Measurements from ENCODE around the gene EVI5L. TPM values are rescaled to one million over a fixed set of nuclear protein-coding genes. Genes with fewer than 3 reads are reported as not detected.

EVI5L gene
- total and polyA plus RNA-seq, 2 of the 4 experiments (the other 2 are of a cell fraction), result 12.7 to 14.6 TPM

DNA sequence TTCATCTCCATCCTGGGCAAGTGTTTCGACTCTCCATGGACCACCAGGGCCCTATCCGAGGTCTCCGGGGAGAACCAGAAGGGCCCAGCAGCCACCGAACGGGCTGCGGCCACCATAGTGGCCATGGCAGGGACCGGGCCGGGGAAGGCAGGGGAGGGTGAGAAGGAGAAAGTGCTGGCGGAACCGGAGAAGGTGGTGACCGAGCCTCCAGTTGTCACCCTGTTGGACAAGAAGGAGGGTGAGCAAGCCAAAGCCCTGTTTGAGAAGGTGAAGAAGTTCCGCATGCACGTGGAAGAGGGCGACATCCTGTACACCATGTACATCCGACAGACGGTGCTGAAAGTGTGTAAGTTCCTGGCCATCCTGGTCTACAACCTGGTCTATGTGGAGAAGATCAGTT is 68.9 kb downstream of the EVI5L start:
- H2AK9ac ChIP-seq (replicated peaks; ENCODE audit: low read depth, low read length, poor library complexity), result no peak overlapping the region
- no peak overlapping the region for H2BK5ac ChIP-seq (ENCODE audit: low read depth, low read length, poor library complexity, severe bottlenecking)
- ChIA-PET CTCF (interaction anchor here (0.6 kb wide), 1 partner anchor 13 kb away, joined by 4 read pairs; no protein-coding TSS in a partner anchor), POLR2A (ENCODE audit: unreplicated experiment) (interaction anchor here (0.5 kb wide), 1 partner anchor 16 kb away, joined by 5 read pairs; no protein-coding TSS in a partner anchor)
- H2AFZ ChIP-seq (replicated peaks; ENCODE audit: low read length, poor library complexity), result no peak overlapping the region
- no peaks in the 10 kb centered on the region for H3K27me3 ChIP-seq (ENCODE audit: control insufficient read depth, insufficient read depth, low read length)
- H3K4me2 ChIP-seq (ENCODE audit: low read depth, low read length), result no peak overlapping the region
- no TSS peak for BruUV-seq (replicated peaks)
- no peak overlapping the region for H2AK5ac ChIP-seq (ENCODE audit: low read depth, low read length)
- no peaks in the 10 kb centered on the region for H3K9me3 ChIP-seq (ENCODE audit: control insufficient read depth, insufficient read depth, low read length)
- H3K9ac ChIP-seq (ENCODE audit: low read depth, low read length), result no peak overlapping the region
- no peak overlapping the region for H2BK15ac ChIP-seq (ENCODE audit: low read depth, low read length)
- intact Hi-C loops (cut with micrococcal nuclease) (no loop called here), in situ Hi-C loops (cut with MboI; ENCODE audit: low sequenced_read_pairs) (no loop called here), dilution Hi-C loops (cut with HindIII; ENCODE audit: low sequenced_read_pairs, unreplicated experiment) (no loop called here)
- H3K36me3 ChIP-seq (ENCODE audit: control insufficient read depth, insufficient read depth, low read length), result peaks cover 16% of the 10 kb centered on the region
- no peak overlapping the region for H2BK120ac ChIP-seq (ENCODE audit: low read depth, low read length)
- H3K79me1 ChIP-seq (ENCODE audit: low read depth in 1 of 2, low read length in 2 of 2), result peaks cover 4 to 20% of the 10 kb centered on the region in 2 experiments; a peak in 2 of 4 replicates
- no peak overlapping the region for H3K18ac ChIP-seq (ENCODE audit: low read depth, low read length)
- H2BK20ac ChIP-seq (ENCODE audit: low read depth, low read length), result no peak overlapping the region
- ATAC-seq (ENCODE audit: low read depth), result no peak
- no peak overlapping the region for H3K56ac ChIP-seq (ENCODE audit: extremely low read depth, insufficient read depth, low read length)
- peaks cover 8% of the 10 kb centered on the region for H3K9me1 ChIP-seq (ENCODE audit: insufficient read depth, low read length)
- H3K4me3 ChIP-seq (ENCODE audit: insufficient read depth, low read depth, low read length), result no peak overlapping the region
- 95% methylated on average over 10 of the region's 16 CpGs; no CpG with 5 or more reads in 1 of the 2 experiments for WGBS, 2 experiments (ENCODE audit: extremely low coverage in 2 of 2, insufficient read length in 1 of 2)
- H3K4me1 ChIP-seq (ENCODE audit: control insufficient read depth, insufficient read depth, low read length), result peaks cover 3% of the 10 kb centered on the region; the same call in 1 of the 2 replicates
- no peak for DNase-seq
- H4K91ac ChIP-seq (ENCODE audit: insufficient read depth, low read depth, low read length), result no peak overlapping the region
- no peak overlapping the region for H3K27ac ChIP-seq (ENCODE audit: insufficient read depth, low read length)
- no peaks in the 10 kb centered on the region for H4K20me1 ChIP-seq (ENCODE audit: insufficient read depth, low read length)
- no peak overlapping the region for H3K23ac ChIP-seq (ENCODE audit: low read depth, low read length)
- TF ChIP-seq POLR2A (IDR thresholded peaks at IDR 0.05; ENCODE audit: low read depth, low read length) (no peak), RCOR1 (IDR thresholded peaks at IDR 0.05; ENCODE audit: insufficient replicate concordance, low read length) (no peak), MAFK (IDR thresholded peaks at IDR 0.05; ENCODE audit: low read depth, low read length) (no peak), MXI1 (IDR thresholded peaks at IDR 0.05; ENCODE audit: borderline replicate concordance, low read depth, low read length) (no peak), RFX5 (IDR thresholded peaks at IDR 0.05; ENCODE audit: low read depth, low read length) (no peak), SMC3 (IDR thresholded peaks at IDR 0.05; ENCODE audit: low read depth, low read length) (no peak)
- TF ChIP-seq, protein P1, sequence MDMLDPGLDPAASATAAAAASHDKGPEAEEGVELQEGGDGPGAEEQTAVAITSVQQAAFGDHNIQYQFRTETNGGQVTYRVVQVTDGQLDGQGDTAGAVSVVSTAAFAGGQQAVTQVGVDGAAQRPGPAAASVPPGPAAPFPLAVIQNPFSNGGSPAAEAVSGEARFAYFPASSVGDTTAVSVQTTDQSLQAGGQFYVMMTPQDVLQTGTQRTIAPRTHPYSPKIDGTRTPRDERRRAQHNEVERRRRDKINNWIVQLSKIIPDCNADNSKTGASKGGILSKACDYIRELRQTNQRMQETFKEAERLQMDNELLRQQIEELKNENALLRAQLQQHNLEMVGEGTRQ (IDR thresholded peaks at IDR 0.05; ENCODE audit: low read depth, low read length), result no peak
- no peak overlapping the region for H3K14ac ChIP-seq (replicated peaks; ENCODE audit: low read depth, low read length)
- no peak overlapping the region for H4K8ac ChIP-seq (ENCODE audit: low read depth in 2 of 2, low read length in 2 of 2)
- H3K4ac ChIP-seq (ENCODE audit: low read depth, low read length), result no peak overlapping the region
- H4K5ac ChIP-seq (ENCODE audit: low read depth, low read length), result no peak overlapping the region
